Effector memory CD8-positive, alpha-beta T cell (primary cell): ENCODE data around the gene MGRN1.

Experiments used
- ATAC-seq: fragments of 150-1000 bp; cut with Tn5 transposase; replicated peaks from 2 replicates; pipeline ENCODE4 v1.10.0; 2021; ENCODE audit warnings: mild to moderate bottlenecking, moderate library complexity
- DNase-seq, 3 experiments: peaks; one replicate each; pipeline ENCODE4 v3.0.0; 2021
- H3K27ac Mint-ChIP-seq, 2 donors: one replicate each; pipeline ENCODE4 v1.8.0; 2022; ENCODE audit warnings: mild to moderate bottlenecking in 2 of 2, mixed read lengths in 2 of 2, moderate library complexity in 2 of 2
- H3K27me3 Mint-ChIP-seq, 2 donors: one replicate each; pipeline ENCODE4 v1.8.0; 2022; ENCODE audit warnings: mixed read lengths in 2 of 2
- H3K36me3 Mint-ChIP-seq: one replicate; pipeline ENCODE4 v1.8.0; 2022; ENCODE audit warnings: mild to moderate bottlenecking, moderate library complexity, mixed read lengths; ENCODE audit not compliant: insufficient read depth
- H3K4me1 Mint-ChIP-seq, 2 donors: one replicate each; pipeline ENCODE4 v1.8.0; 2022; ENCODE audit warnings: low read depth in 2 of 2, mixed read lengths in 2 of 2
- H3K4me3 Mint-ChIP-seq, 2 donors: one replicate each; pipeline ENCODE4 v1.8.0; 2022; ENCODE audit warnings: mild to moderate bottlenecking in 2 of 2, mixed read lengths in 2 of 2, moderate library complexity in 2 of 2
- H3K9me3 Mint-ChIP-seq, 2 donors: one replicate each; pipeline ENCODE4 v1.8.0; 2022; ENCODE audit warnings: mixed read lengths in 2 of 2

The MGRN1 gene

GRCh38 chr16:4618645-4619418, 5.8 kb upstream of the MGRN1 start:
- Mint-ChIP-seq H3K27ac (no peak overlapping the region), H3K27me3 (no peaks in the 10 kb centered on the region), H3K9me3 (no peaks in the 10 kb centered on the region), H3K4me3 (no peak overlapping the region), H3K36me3 (peaks cover 19% of the 10 kb centered on the region), H3K4me1 (peaks cover 9 to 17% of the 10 kb centered on the region in 2 donors)
- ATAC-seq (no peak), DNase-seq (no peak)

GRCh38 chr16:4623593-4623992, 1.0 kb upstream of the MGRN1 start:
- no peak for DNase-seq
- peak overlapping the region in 1 of 2 donors; percentile 99 for H3K27ac Mint-ChIP-seq
- H3K36me3 Mint-ChIP-seq: peaks cover 12% of the 10 kb centered on the region
- peaks cover 20 to 27% of the 10 kb centered on the region in 2 donors for H3K4me1 Mint-ChIP-seq
- no peaks in the 10 kb centered on the region for H3K27me3 Mint-ChIP-seq
- H3K9me3 Mint-ChIP-seq: no peaks in the 10 kb centered on the region
- no peak for ATAC-seq
- H3K4me3 Mint-ChIP-seq: peak overlapping the region; percentile 37 to 97

GRCh38 chr16:4624827-4625559, 367 bp downstream of the MGRN1 start:
- Mint-ChIP-seq H3K27ac (peak overlapping the region; percentile 97 to 99), H3K27me3 (no peaks in the 10 kb centered on the region), H3K4me3 (peak overlapping the region; percentile 88 to 97), H3K9me3 (no peaks in the 10 kb centered on the region), H3K4me1 (peaks cover 20 to 27% of the 10 kb centered on the region in 2 donors), H3K36me3 (peaks cover 19% of the 10 kb centered on the region)
- ATAC-seq: peak; percentile 55
- DNase-seq: peak; percentile 65 to 74 (median 70)

GRCh38 chr16:4625560-4626159, 1.0 kb downstream of the MGRN1 start:
- H3K36me3 Mint-ChIP-seq: peaks cover 19% of the 10 kb centered on the region
- peaks cover 20 to 27% of the 10 kb centered on the region in 2 donors for H3K4me1 Mint-ChIP-seq
- H3K4me3 Mint-ChIP-seq: peak overlapping the region; percentile 88 to 97
- no peaks in the 10 kb centered on the region for H3K9me3 Mint-ChIP-seq
- ATAC-seq: no peak
- H3K27me3 Mint-ChIP-seq: no peaks in the 10 kb centered on the region
- DNase-seq: no peak
- peak overlapping the region; percentile 97 for H3K27ac Mint-ChIP-seq

- ATAC-seq: no peak
- peaks cover 19% of the 10 kb centered on the region for H3K36me3 Mint-ChIP-seq
These were observed 1.8 kb downstream of the MGRN1 start for GRCh38 chr16:4626396-4626795.

GRCh38 chr16:4628283-4628682, 3.7 kb downstream of the MGRN1 start:
- Mint-ChIP-seq H3K27ac (peak overlapping the region in 1 of 2 donors; percentile 60), H3K27me3 (no peaks in the 10 kb centered on the region), H3K36me3 (peaks cover 19% of the 10 kb centered on the region), H3K9me3 (no peaks in the 10 kb centered on the region), H3K4me3 (no peak overlapping the region), H3K4me1 (peaks cover 20 to 27% of the 10 kb centered on the region in 2 donors)
- DNase-seq (no peak), ATAC-seq (no peak)

More at GRCh38 chr16:4626396-4626795, 1.8 kb downstream of the MGRN1 start:
- H3K4me3 Mint-ChIP-seq: peak overlapping the region; percentile 88 to 97
- no peak for DNase-seq
- H3K27me3 Mint-ChIP-seq: no peaks in the 10 kb centered on the region
- H3K4me1 Mint-ChIP-seq: peaks cover 20 to 27% of the 10 kb centered on the region in 2 donors
- peak overlapping the region; percentile 97 for H3K27ac Mint-ChIP-seq
- H3K9me3 Mint-ChIP-seq: no peaks in the 10 kb centered on the region

- no peak overlapping the region for H3K27ac Mint-ChIP-seq
- H3K4me1 Mint-ChIP-seq: peaks cover 6 to 15% of the 10 kb centered on the region in 2 donors
- H3K27me3 Mint-ChIP-seq: no peaks in the 10 kb centered on the region
- no peak for DNase-seq
- peaks cover 22% of the 10 kb centered on the region for H3K36me3 Mint-ChIP-seq
- no peaks in the 10 kb centered on the region for H3K9me3 Mint-ChIP-seq
- no peak for ATAC-seq
- no peak overlapping the region for H3K4me3 Mint-ChIP-seq
These were observed 6.8 kb downstream of the MGRN1 start for GRCh38 chr16:4631444-4631843.

- Mint-ChIP-seq H3K9me3 (no peaks in the 10 kb centered on the region), H3K27ac (no peak overlapping the region), H3K4me1 (peaks cover 3 to 7% of the 10 kb centered on the region in 2 donors), H3K4me3 (no peak overlapping the region), H3K36me3 (peaks cover 28% of the 10 kb centered on the region), H3K27me3 (no peaks in the 10 kb centered on the region)
- ATAC-seq (no peak), DNase-seq (no peak)
These were observed 9.4 kb downstream of the MGRN1 start for GRCh38 chr16:4633910-4634635.

- DNase-seq (no peak), ATAC-seq (no peak)
- no peaks in the 10 kb centered on the region for H3K27me3 Mint-ChIP-seq
- H3K4me3 Mint-ChIP-seq: no peak overlapping the region
- peaks cover 6 to 9% of the 10 kb centered on the region in 2 donors for H3K4me1 Mint-ChIP-seq
- H3K36me3 Mint-ChIP-seq: peaks cover 22% of the 10 kb centered on the region
- no peaks in the 10 kb centered on the region for H3K9me3 Mint-ChIP-seq
- no peak overlapping the region for H3K27ac Mint-ChIP-seq
These were observed 10.1 kb downstream of the MGRN1 start for GRCh38 chr16:4634768-4635167.

- Mint-ChIP-seq H3K27ac (peak overlapping the region in 1 of 2 donors; percentile 77), H3K36me3 (peaks cover 22% of the 10 kb centered on the region), H3K27me3 (no peaks in the 10 kb centered on the region), H3K9me3 (no peaks in the 10 kb centered on the region), H3K4me1 (peaks cover 17 to 21% of the 10 kb centered on the region in 2 donors), H3K4me3 (no peak overlapping the region)
- ATAC-seq: no peak
- DNase-seq: no peak
These were observed 11.6 kb downstream of the MGRN1 start for GRCh38 chr16:4636196-4636595.

- H3K4me1 Mint-ChIP-seq: peaks cover 19 to 23% of the 10 kb centered on the region in 2 donors
- ATAC-seq (no peak), DNase-seq (no peak)
- peak overlapping the region in 1 of 2 donors; percentile 46 for H3K27ac Mint-ChIP-seq
- H3K9me3 Mint-ChIP-seq: no peaks in the 10 kb centered on the region
- H3K4me3 Mint-ChIP-seq: no peak overlapping the region
- no peaks in the 10 kb centered on the region for H3K27me3 Mint-ChIP-seq
- H3K36me3 Mint-ChIP-seq: peaks cover 22% of the 10 kb centered on the region
These were observed 13.0 kb downstream of the MGRN1 start for GRCh38 chr16:4637501-4638166.

GRCh38 chr16:4639899-4640509, 15.4 kb downstream of the MGRN1 start:
- DNase-seq (no peak), ATAC-seq (no peak)
- Mint-ChIP-seq H3K4me1 (peaks cover 19 to 21% of the 10 kb centered on the region in 2 donors), H3K36me3 (peaks cover 26% of the 10 kb centered on the region), H3K27ac (peak overlapping the region; percentile 58 to 81), H3K9me3 (no peaks in the 10 kb centered on the region), H3K27me3 (no peaks in the 10 kb centered on the region), H3K4me3 (no peak overlapping the region)
